ENCODE data around the gene PRDM2.

- TF ChIP-seq, protein P1, sequence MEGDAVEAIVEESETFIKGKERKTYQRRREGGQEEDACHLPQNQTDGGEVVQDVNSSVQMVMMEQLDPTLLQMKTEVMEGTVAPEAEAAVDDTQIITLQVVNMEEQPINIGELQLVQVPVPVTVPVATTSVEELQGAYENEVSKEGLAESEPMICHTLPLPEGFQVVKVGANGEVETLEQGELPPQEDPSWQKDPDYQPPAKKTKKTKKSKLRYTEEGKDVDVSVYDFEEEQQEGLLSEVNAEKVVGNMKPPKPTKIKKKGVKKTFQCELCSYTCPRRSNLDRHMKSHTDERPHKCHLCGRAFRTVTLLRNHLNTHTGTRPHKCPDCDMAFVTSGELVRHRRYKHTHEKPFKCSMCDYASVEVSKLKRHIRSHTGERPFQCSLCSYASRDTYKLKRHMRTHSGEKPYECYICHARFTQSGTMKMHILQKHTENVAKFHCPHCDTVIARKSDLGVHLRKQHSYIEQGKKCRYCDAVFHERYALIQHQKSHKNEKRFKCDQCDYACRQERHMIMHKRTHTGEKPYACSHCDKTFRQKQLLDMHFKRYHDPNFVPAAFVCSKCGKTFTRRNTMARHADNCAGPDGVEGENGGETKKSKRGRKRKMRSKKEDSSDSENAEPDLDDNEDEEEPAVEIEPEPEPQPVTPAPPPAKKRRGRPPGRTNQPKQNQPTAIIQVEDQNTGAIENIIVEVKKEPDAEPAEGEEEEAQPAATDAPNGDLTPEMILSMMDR (IDR thresholded peaks at IDR 0.05; ENCODE audit: low read length) = no peak
- no peak for TF ChIP-seq EZH2 (optimal IDR thresholded peaks at IDR 0.05; ENCODE audit: low read depth, low read length)
- no peak for TF ChIP-seq EZH2phosphoT487 (IDR thresholded peaks at IDR 0.05; ENCODE audit: low read length)
Measured at GRCh38 chr1:13819642-13820041, 119.7 kb downstream of the PRDM2 start.
